T-helper 1 cell treated with Interleukin-12 subunit alpha and Interleukin-12 subunit beta and Interleukin-4 antibody, amounts not matched to agents 30 ng/mL and 1 ng/mL, for 36 hours (primary cell): ENCODE data around the gene PAK5. TPM values are rescaled to one million over a fixed set of nuclear protein-coding genes. Genes with fewer than 3 reads are reported as not detected.

ENCODE experiments used
- intact Hi-C: fragments of 100-400 bp; cut with micrococcal nuclease; formaldehyde crosslinking; loops from one replicate; pipeline ENCODE4 v1.15.1; 2024
- total RNA-seq: library from RNA; stranded (reverse); gene quantifications from 2 replicates; pipeline ENCODE4 v1.2.3, GENCODE V29; 2022

PAK5 gene
- total RNA-seq, 1 donor from 2014 or later = not detected

- intact Hi-C loops = no loop called here
These were observed 306.6 kb downstream of the PAK5 start for GRCh38 chr20:9532069-9532838.

GRCh38 chr20:9531581-9531980 lies 307.3 kb downstream of the PAK5 start:
- intact Hi-C loops = no loop called here

- intact Hi-C loops = no loop called here
These were observed 315.2 kb downstream of the PAK5 start for GRCh38 chr20:9523636-9524035.

- intact Hi-C loops = no loop called here
These were observed 318.8 kb downstream of the PAK5 start for GRCh38 chr20:9520086-9520485.

- intact Hi-C loops = loop anchor here (10.0 kb wide), 1 partner anchor 444 kb away; no protein-coding TSS in a partner anchor
These were observed 320.2 kb downstream of the PAK5 start for GRCh38 chr20:9518576-9519175.

- intact Hi-C loops = loop anchor here (10.0 kb wide), 1 partner anchor 443 kb away; no protein-coding TSS in a partner anchor
These were observed 321.3 kb downstream of the PAK5 start for GRCh38 chr20:9517297-9518162.

GRCh38 chr20:9516234-9516871 lies 322.5 kb downstream of the PAK5 start:
- intact Hi-C loops = loop anchor here (10.0 kb wide), 1 partner anchor 442 kb away; no protein-coding TSS in a partner anchor

GRCh38 chr20:9515741-9516233 lies 323.1 kb downstream of the PAK5 start:
- intact Hi-C loops = loop anchor here (10.0 kb wide), 1 partner anchor 441 kb away; no protein-coding TSS in a partner anchor

- intact Hi-C loops = loop anchor here (10.0 kb wide), 1 partner anchor 440 kb away; no protein-coding TSS in a partner anchor
These were observed 323.7 kb downstream of the PAK5 start for GRCh38 chr20:9515214-9515585.

- intact Hi-C loops = loop anchor here (10.0 kb wide), 1 partner anchor 440 kb away; no protein-coding TSS in a partner anchor
These were observed 324.2 kb downstream of the PAK5 start, which contains the start of gene LAMP5 for GRCh38 chr20:9514461-9515213. Gene LAMP5, plus strand, starts transcription at chr20:9514590. Its CDS starts 263 bp downstream, at chr20:9514853.

GRCh38 chr20:9514072-9514460 lies 324.8 kb downstream of the PAK5 start:
- intact Hi-C loops = loop anchor here (10.0 kb wide), 1 partner anchor 439 kb away; no protein-coding TSS in a partner anchor

GRCh38 chr20:9510911-9511310 lies 328.0 kb downstream of the PAK5 start:
- intact Hi-C loops = loop anchor here (10.0 kb wide), 1 partner anchor 436 kb away; no protein-coding TSS in a partner anchor

- intact Hi-C loops = no loop called here
These were observed 329.6 kb downstream of the PAK5 start for GRCh38 chr20:9509246-9509645.

- intact Hi-C loops = no loop called here
These were observed 330.1 kb downstream of the PAK5 start for GRCh38 chr20:9508696-9509178.

- intact Hi-C loops = no loop called here
These were observed 330.6 kb downstream of the PAK5 start for GRCh38 chr20:9508240-9508661.

GRCh38 chr20:9507544-9508239 lies 331.2 kb downstream of the PAK5 start:
- intact Hi-C loops = no loop called here

GRCh38 chr20:9506964-9507369 lies 331.9 kb downstream of the PAK5 start:
- intact Hi-C loops = no loop called here

- intact Hi-C loops = no loop called here
These were observed 332.5 kb downstream of the PAK5 start for GRCh38 chr20:9506280-9506821.
